AG10803 (cell line): ENCODE results near the gene MICAL2.

Experiments
- DNase-seq: peaks from one replicate; pipeline ENCODE4 v3.0.0; 2010; ENCODE audit warnings: low read depth
- H3K4me3 ChIP-seq: 2 replicates; pipeline ENCODE4 v1.5.1; 2011; ENCODE audit warnings: mild to moderate bottlenecking, low read length, control low read depth
- CTCF ChIP-seq: conservative IDR thresholded peaks from 2 replicates; pipeline ENCODE4 v1.5.1; 2011; ENCODE audit warnings: mild to moderate bottlenecking, low read length, control low read depth, inconsistent platforms

The MICAL2 gene, protein sequence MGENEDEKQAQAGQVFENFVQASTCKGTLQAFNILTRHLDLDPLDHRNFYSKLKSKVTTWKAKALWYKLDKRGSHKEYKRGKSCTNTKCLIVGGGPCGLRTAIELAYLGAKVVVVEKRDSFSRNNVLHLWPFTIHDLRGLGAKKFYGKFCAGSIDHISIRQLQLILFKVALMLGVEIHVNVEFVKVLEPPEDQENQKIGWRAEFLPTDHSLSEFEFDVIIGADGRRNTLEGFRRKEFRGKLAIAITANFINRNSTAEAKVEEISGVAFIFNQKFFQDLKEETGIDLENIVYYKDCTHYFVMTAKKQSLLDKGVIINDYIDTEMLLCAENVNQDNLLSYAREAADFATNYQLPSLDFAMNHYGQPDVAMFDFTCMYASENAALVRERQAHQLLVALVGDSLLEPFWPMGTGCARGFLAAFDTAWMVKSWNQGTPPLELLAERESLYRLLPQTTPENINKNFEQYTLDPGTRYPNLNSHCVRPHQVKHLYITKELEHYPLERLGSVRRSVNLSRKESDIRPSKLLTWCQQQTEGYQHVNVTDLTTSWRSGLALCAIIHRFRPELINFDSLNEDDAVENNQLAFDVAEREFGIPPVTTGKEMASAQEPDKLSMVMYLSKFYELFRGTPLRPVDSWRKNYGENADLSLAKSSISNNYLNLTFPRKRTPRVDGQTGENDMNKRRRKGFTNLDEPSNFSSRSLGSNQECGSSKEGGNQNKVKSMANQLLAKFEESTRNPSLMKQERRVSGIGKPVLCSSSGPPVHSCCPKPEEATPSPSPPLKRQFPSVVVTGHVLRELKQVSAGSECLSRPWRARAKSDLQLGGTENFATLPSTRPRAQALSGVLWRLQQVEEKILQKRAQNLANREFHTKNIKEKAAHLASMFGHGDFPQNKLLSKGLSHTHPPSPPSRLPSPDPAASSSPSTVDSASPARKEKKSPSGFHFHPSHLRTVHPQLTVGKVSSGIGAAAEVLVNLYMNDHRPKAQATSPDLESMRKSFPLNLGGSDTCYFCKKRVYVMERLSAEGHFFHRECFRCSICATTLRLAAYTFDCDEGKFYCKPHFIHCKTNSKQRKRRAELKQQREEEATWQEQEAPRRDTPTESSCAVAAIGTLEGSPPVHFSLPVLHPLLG

GRCh38 chr11:12110201-12110713, at the start of gene MICAL2:
MICAL2 (plus strand) TSS chr11:12110590; CDS start chr11:12162156, 51,566 bp downstream.
- no peak for TF ChIP-seq CTCF
- peak; percentile 86 for DNase-seq
- H3K4me3 ChIP-seq: peak within 1 kb of the TSS; percentile 87

DNA sequence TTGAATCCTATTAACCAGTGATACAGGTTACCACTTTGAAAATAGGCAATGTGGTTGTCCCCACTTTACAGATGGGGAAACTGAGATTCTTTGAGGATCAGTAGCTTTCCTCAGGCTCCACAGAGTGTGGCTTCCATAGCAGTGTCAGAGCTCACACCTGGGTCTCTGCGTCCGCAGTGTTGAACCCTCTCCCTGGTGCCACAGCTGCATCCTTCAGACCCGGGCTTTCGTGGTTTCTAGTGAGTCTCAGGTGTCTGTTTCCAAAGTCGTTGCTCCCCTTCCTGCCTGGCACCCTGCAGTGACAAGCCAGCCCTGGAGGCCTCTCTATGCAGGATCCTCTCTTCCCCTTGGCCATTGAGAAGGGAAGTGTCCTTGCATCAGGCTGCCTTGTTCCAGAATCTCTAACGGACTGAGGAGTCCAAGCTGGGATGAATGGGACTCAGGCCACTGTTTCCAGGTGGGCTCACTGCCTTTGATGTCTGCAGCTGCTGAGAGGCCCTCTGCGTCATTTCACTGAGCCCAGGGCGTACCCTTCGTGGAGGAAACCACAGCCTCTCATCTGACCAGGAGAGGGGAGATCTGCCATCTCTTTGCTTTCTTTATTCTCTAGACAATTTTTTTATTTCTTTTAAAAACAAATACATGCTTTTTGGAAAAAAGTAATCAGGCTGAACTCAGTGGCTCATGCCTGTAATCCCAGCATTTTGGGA, 48.4 kb upstream of the MICAL2 start:
- no peak for TF ChIP-seq CTCF
- H3K4me3 ChIP-seq: no peak overlapping the region
- no peak for DNase-seq

GRCh38 chr11:12063251-12063650, 47.1 kb upstream of the MICAL2 start:
- TF ChIP-seq CTCF: no peak
- DNase-seq: no peak
- H3K4me3 ChIP-seq: no peak overlapping the region

- H3K4me3 ChIP-seq: no peak overlapping the region
- no peak for DNase-seq
- TF ChIP-seq CTCF: no peak
Measured at GRCh38 chr11:12064136-12064953, 46.0 kb upstream of the MICAL2 start.

GRCh38 chr11:12064954-12065280, 45.5 kb upstream of the MICAL2 start:
- DNase-seq: no peak
- no peak for TF ChIP-seq CTCF
- no peak overlapping the region for H3K4me3 ChIP-seq
